IMR-90 (cell line): ENCODE data around the gene AHNAK. TPM values are rescaled to one million over a fixed set of nuclear protein-coding genes. Genes with fewer than 3 reads are reported as not detected.

Experiments used
- ATAC-seq: fragments of 200-7000 bp; cut with Tn5 transposase; 2 replicates; pipeline ENCODE4 v1.9.1; 2020; ENCODE audit warnings: low read depth, mild to moderate bottlenecking, moderate library complexity
- BruUV-seq: library from RNA; stranded (reverse); fragments of 400-500 nt; replicated peaks from 2 replicates; lab custom pipeline; 2021; lab: Mats Ljungman, UMichigan
- CTCF ChIA-PET: fragments of 300-600 bp; formaldehyde crosslinking; extraction: SDS; loops from one replicate; lab custom pipeline; 2021; ENCODE audit warnings: antibody characterized with exemption; lab: Yijun Ruan, JAX
- POLR2A ChIA-PET: fragments of 300-600 bp; sonication (Branson Sonifier 250); formaldehyde crosslinking; loops from one replicate; lab custom pipeline; 2022; ENCODE audit warnings: antibody characterized with exemption; ENCODE audit not compliant: unreplicated experiment; lab: Charles Lee
- DNase-seq: peaks from one replicate; pipeline ENCODE4 v3.0.0; 2013
- H2AFZ ChIP-seq: replicated peaks from 2 replicates; pipeline ENCODE3; 2013; ENCODE audit warnings: low read length, mild to moderate bottlenecking; ENCODE audit not compliant: poor library complexity
- H2AK5ac ChIP-seq: 2 replicates; pipeline ENCODE4 v1.6.1; 2013; ENCODE audit warnings: low read depth, low read length, inconsistent platforms
- H2AK9ac ChIP-seq: replicated peaks from 2 replicates; pipeline ENCODE3; 2013; ENCODE audit warnings: mild to moderate bottlenecking, low read depth, low read length, moderate library complexity; ENCODE audit not compliant: poor library complexity
- H2BK120ac ChIP-seq: 2 replicates; pipeline ENCODE4 v1.6.1; 2013; ENCODE audit warnings: low read depth, low read length, inconsistent platforms
- H2BK15ac ChIP-seq: 3 replicates; pipeline ENCODE4 v1.6.1; 2013; ENCODE audit warnings: low read depth, low read length, inconsistent platforms
- H2BK20ac ChIP-seq: 2 replicates; pipeline ENCODE4 v1.6.1; 2013; ENCODE audit warnings: low read depth, mild to moderate bottlenecking, inconsistent platforms, low read length, moderate library complexity
- H2BK5ac ChIP-seq: 2 replicates; pipeline ENCODE4 v1.6.1; 2013; ENCODE audit warnings: mild to moderate bottlenecking, low read depth, low read length, inconsistent platforms; ENCODE audit not compliant: poor library complexity, severe bottlenecking
- H3K14ac ChIP-seq: replicated peaks from 2 replicates; pipeline ENCODE4 v1.6.1; 2013; ENCODE audit warnings: low read depth, low read length, inconsistent platforms
- H3K18ac ChIP-seq: 2 replicates; pipeline ENCODE4 v1.6.1; 2013; ENCODE audit warnings: low read depth, low read length, control low read depth
- H3K23ac ChIP-seq: 2 replicates; pipeline ENCODE4 v1.6.1; 2013; ENCODE audit warnings: low read depth, low read length, inconsistent platforms
- H3K27ac ChIP-seq: 2 replicates; pipeline ENCODE4 v1.5.1; 2013; ENCODE audit warnings: mild to moderate bottlenecking, control low read depth, low read length; ENCODE audit not compliant: insufficient read depth
- H3K27me3 ChIP-seq: 2 replicates; pipeline ENCODE4 v1.6.1; 2013; ENCODE audit warnings: low read length; ENCODE audit not compliant: control insufficient read depth, insufficient read depth
- H3K36me3 ChIP-seq: 2 replicates; pipeline ENCODE4 v1.6.1; 2013; ENCODE audit warnings: low read length, mixed read lengths; ENCODE audit not compliant: control insufficient read depth, insufficient read depth
- H3K4ac ChIP-seq: 2 replicates; pipeline ENCODE4 v1.6.1; 2013; ENCODE audit warnings: low read depth, low read length, inconsistent platforms
- H3K4me1 ChIP-seq: 2 replicates; pipeline ENCODE4 v1.6.1; 2013; ENCODE audit warnings: low read length, mixed read lengths; ENCODE audit not compliant: control insufficient read depth, insufficient read depth
- H3K4me2 ChIP-seq: 2 replicates; pipeline ENCODE4 v1.6.1; 2013; ENCODE audit warnings: low read depth, mild to moderate bottlenecking, control low read depth, low read length, moderate library complexity
- H3K4me3 ChIP-seq: 2 replicates; pipeline ENCODE4 v1.5.1; 2013; ENCODE audit warnings: low read depth, mild to moderate bottlenecking, control low read depth, low read length, moderate library complexity; ENCODE audit not compliant: insufficient read depth
- H3K56ac ChIP-seq: 2 replicates; pipeline ENCODE4 v1.6.1; 2013; ENCODE audit warnings: low read length, inconsistent platforms; ENCODE audit not compliant: insufficient read depth; ENCODE audit errors: extremely low read depth
- H3K79me1 ChIP-seq, 2 experiments: 2 replicates each; pipeline ENCODE4 v1.6.1; 2013; ENCODE audit warnings: low read length in 2 of 2, inconsistent platforms in 1 of 2, low read depth in 1 of 2
- H3K9ac ChIP-seq: 2 replicates; pipeline ENCODE4 v1.6.1; 2013; ENCODE audit warnings: low read depth, low read length, control low read depth
- H3K9me1 ChIP-seq: 2 replicates; pipeline ENCODE4 v1.6.1; 2013; ENCODE audit warnings: low read length, inconsistent platforms; ENCODE audit not compliant: insufficient read depth
- H3K9me3 ChIP-seq: 2 replicates; pipeline ENCODE4 v1.6.1; 2013; ENCODE audit warnings: low read length; ENCODE audit not compliant: control insufficient read depth, insufficient read depth
- H4K20me1 ChIP-seq: 2 replicates; pipeline ENCODE4 v1.6.1; 2013; ENCODE audit warnings: low read length, inconsistent platforms; ENCODE audit not compliant: insufficient read depth
- H4K5ac ChIP-seq: 2 replicates; pipeline ENCODE4 v1.6.1; 2013; ENCODE audit warnings: mild to moderate bottlenecking, low read depth, low read length, control low read depth
- H4K8ac ChIP-seq, 2 experiments: 2 replicates each; pipeline ENCODE4 v1.6.1; 2013; ENCODE audit warnings: low read depth in 2 of 2, low read length in 2 of 2, control low read depth in 1 of 2, inconsistent platforms in 1 of 2
- H4K91ac ChIP-seq: 2 replicates; pipeline ENCODE4 v1.6.1; 2013; ENCODE audit warnings: low read depth, low read length, inconsistent platforms; ENCODE audit not compliant: insufficient read depth
- BHLHE40 ChIP-seq: fragments of 150-350 bp; IDR thresholded peaks from 2 replicates; pipeline ENCODE4 v1.6.1; 2016; ENCODE audit warnings: mild to moderate bottlenecking, low read depth, low read length
- CEBPB ChIP-seq: IDR thresholded peaks from 2 replicates; pipeline ENCODE4 v1.6.1; 2012; ENCODE audit warnings: low read depth, low read length, improper control_type of control experiment
- CHD1 ChIP-seq: IDR thresholded peaks from 2 replicates; pipeline ENCODE4 v1.6.1; 2012; ENCODE audit warnings: low read depth, low read length, improper control_type of control experiment
- CTCF ChIP-seq: conservative IDR thresholded peaks from 2 replicates; pipeline ENCODE4 v1.5.1; 2012; ENCODE audit warnings: mild to moderate bottlenecking, low read depth, low read length, improper control_type of control experiment
- ELK1 ChIP-seq: fragments of 150-350 bp; IDR thresholded peaks from 2 replicates; pipeline ENCODE4 v1.6.1; 2016; ENCODE audit warnings: low read depth, mild to moderate bottlenecking, low read length, moderate library complexity, borderline replicate concordance
- FOS ChIP-seq: fragments of 150-350 bp; IDR thresholded peaks from 2 replicates; pipeline ENCODE4 v1.6.1; 2016; ENCODE audit warnings: low read depth, low read length
- MAFK ChIP-seq: IDR thresholded peaks from 2 replicates; pipeline ENCODE4 v1.6.1; 2012; ENCODE audit warnings: low read depth, low read length, improper control_type of control experiment
- MXI1 ChIP-seq: IDR thresholded peaks from 2 replicates; pipeline ENCODE4 v1.6.1; 2012; ENCODE audit warnings: low read depth, mild to moderate bottlenecking, low read length, moderate library complexity, borderline replicate concordance
- NFE2L2 ChIP-seq: fragments of 150-350 bp; IDR thresholded peaks from 2 replicates; pipeline ENCODE4 v1.6.1; 2016; ENCODE audit warnings: low read depth, mild to moderate bottlenecking, low read length
- POLR2A ChIP-seq: IDR thresholded peaks from 2 replicates; pipeline ENCODE4 v1.6.1; 2012; ENCODE audit warnings: mild to moderate bottlenecking, low read depth, low read length
- RAD21 ChIP-seq: IDR thresholded peaks from 2 replicates; pipeline ENCODE4 v1.6.1; 2012; ENCODE audit warnings: low read length, improper control_type of control experiment
- RCOR1 ChIP-seq: IDR thresholded peaks from 2 replicates; pipeline ENCODE4 v1.6.1; 2012; ENCODE audit warnings: mild to moderate bottlenecking, low read length, improper control_type of control experiment; ENCODE audit not compliant: insufficient replicate concordance
- RFX5 ChIP-seq: IDR thresholded peaks from 2 replicates; pipeline ENCODE4 v1.8.0; 2012; ENCODE audit warnings: low read depth, mild to moderate bottlenecking, low read length, moderate library complexity
- SMC3 ChIP-seq: fragments of 150-350 bp; IDR thresholded peaks from 2 replicates; pipeline ENCODE4 v1.6.1; 2016; ENCODE audit warnings: low read depth, mild to moderate bottlenecking, antibody characterized with exemption, low read length, moderate library complexity
- USF2 ChIP-seq: fragments of 150-350 bp; IDR thresholded peaks from 2 replicates; pipeline ENCODE4 v1.6.1; 2017; ENCODE audit warnings: mild to moderate bottlenecking, antibody characterized with exemption, low read length, low read depth
- WGBS, 2 experiments: methylation state at CpG; one replicate each; pipeline versions ENCODE4 v1.1.5 to v1.1.7; 2013; ENCODE audit warnings: missing lambda C conversion rate in 2 of 2; ENCODE audit not compliant: insufficient read length in 1 of 2; ENCODE audit errors: extremely low coverage in 2 of 2; 5-methylcytosine and 5-hydroxymethylcytosine counted together
- dilution Hi-C: fragments of 300-500 bp; cut with HindIII; formaldehyde crosslinking; loops from one replicate; pipeline ENCODE4 v1.14.3; 2018; ENCODE audit warnings: low sequenced_read_pairs; ENCODE audit not compliant: unreplicated experiment
- in situ Hi-C: fragments of 300-500 bp; cut with MboI; formaldehyde crosslinking; loops from 3 replicates; pipeline ENCODE4 v1.14.3; 2019; ENCODE audit warnings: low sequenced_read_pairs, inconsistent platforms, mixed read lengths
- intact Hi-C: fragments of 100-400 bp; cut with micrococcal nuclease; formaldehyde crosslinking; loops from 2 replicates; pipeline ENCODE4 v1.10.0; 2022
- polyA plus RNA-seq, 3 experiments: library from polyadenylated mRNA; depleted of rRNA; stranded (reverse); fragments of >200 nt; gene quantifications; 2 replicates each; pipeline ENCODE4 v1.2.3, GENCODE V29; 2012; ENCODE audit warnings: low replicate concordance in 1 of 3
- total RNA-seq: library from RNA; depleted of rRNA; stranded (reverse); fragments of >200 nt; gene quantifications from 2 replicates; pipeline ENCODE4 v1.2.3, GENCODE V29; 2012

AHNAK gene
- total and polyA plus RNA-seq, 2 of the 4 experiments (the other 2 are of a cell fraction) = 95.1 to 695 TPM

- no peak overlapping the region for H2BK120ac ChIP-seq
- BruUV-seq = no TSS peak
These were observed 93.7 kb downstream of the AHNAK start for GRCh38 chr11:62452839-62453468.

More at GRCh38 chr11:62452839-62453468, 93.7 kb downstream of the AHNAK start:
- TF ChIP-seq CTCF (no peak), BHLHE40 (no peak), FOS (no peak), POLR2A (no peak), RFX5 (no peak), CEBPB (no peak), RCOR1 (no peak), USF2 (no peak), MXI1 (no peak), MAFK (no peak), NFE2L2 (no peak), ELK1 (no peak), CHD1 (no peak), SMC3 (no peak), RAD21 (no peak)
- Histone ChIP-seq H3K14ac (no peak overlapping the region), H2AK5ac (no peak overlapping the region), H3K4ac (no peak overlapping the region), H2AK9ac (no peak overlapping the region), H3K9ac (no peak overlapping the region), H3K36me3 (no peaks in the 10 kb centered on the region), H3K23ac (no peak overlapping the region), H3K9me1 (peaks cover 6% of the 10 kb centered on the region; the same call in 1 of the 2 replicates), H3K79me1 (no peaks in the 10 kb centered on the region), H3K4me2 (no peak overlapping the region), H3K4me3 (no peak overlapping the region), H3K56ac (no peak overlapping the region), H4K20me1 (no peaks in the 10 kb centered on the region), H3K18ac (no peak overlapping the region), H2BK5ac (no peak overlapping the region), H3K9me3 (peaks cover 2% of the 10 kb centered on the region), H2AFZ (no peak overlapping the region), H4K5ac (no peak overlapping the region), H2BK20ac (no peak overlapping the region), H4K8ac (no peak overlapping the region), H4K91ac (no peak overlapping the region), H2BK15ac (no peak overlapping the region), H3K27me3 (no peaks in the 10 kb centered on the region), H3K27ac (no peak overlapping the region), H3K4me1 (no peaks in the 10 kb centered on the region)
- ChIA-PET CTCF (no interaction called here), POLR2A (no interaction called here)
- intact Hi-C loops (no loop called here), in situ Hi-C loops (no loop called here), dilution Hi-C loops (no loop called here)
- WGBS, 2 experiments = 91% methylated on average over 4 of the region's 11 CpGs; no CpG with 5 or more reads in 1 of the 2 experiments
- ATAC-seq (no peak), DNase-seq (no peak)
